Measurements from ENCODE around the gene IDUA.

Gene IDUA

GRCh38 chr4:1018147-1019020 lies 31.5 kb downstream of the IDUA start:
- DNase-seq = no peak

- DNase-seq = no peak
Measured at GRCh38 chr4:1019320-1019719, 32.5 kb downstream of the IDUA start.

GRCh38 chr4:1019729-1020470 lies 33.1 kb downstream of the IDUA start:
- no peak for DNase-seq

- no peak for DNase-seq
Measured at GRCh38 chr4:1021386-1022050, 34.7 kb downstream of the IDUA start.

GRCh38 chr4:1022051-1022738 lies 35.4 kb downstream of the IDUA start:
- DNase-seq = no peak

- no peak for DNase-seq
Measured at GRCh38 chr4:1022739-1023066, 35.9 kb downstream of the IDUA start.

GRCh38 chr4:1023075-1023640 lies 36.3 kb downstream of the IDUA start:
- no peak for DNase-seq

GRCh38 chr4:1023895-1024740 lies 37.3 kb downstream of the IDUA start:
- DNase-seq = no peak

GRCh38 chr4:1024882-1025545 lies 38.2 kb downstream of the IDUA start:
- no peak for DNase-seq

- no peak for DNase-seq
Measured at GRCh38 chr4:1026115-1026514, 39.3 kb downstream of the IDUA start.

GRCh38 chr4:1027219-1027914 lies 40.5 kb downstream of the IDUA start:
- DNase-seq = no peak

GRCh38 chr4:1027915-1028238 lies 41.0 kb downstream of the IDUA start:
- no peak for DNase-seq

- DNase-seq = no peak
Measured at GRCh38 chr4:1028574-1029220, 41.9 kb downstream of the IDUA start.

- DNase-seq = no peak
Measured at GRCh38 chr4:1029529-1029928, 42.7 kb downstream of the IDUA start.

- no peak for DNase-seq
Measured at GRCh38 chr4:1030031-1030430, 43.2 kb downstream of the IDUA start.

GRCh38 chr4:1030559-1030958 lies 43.7 kb downstream of the IDUA start:
- no peak for DNase-seq

GRCh38 chr4:1031346-1031745 lies 44.5 kb downstream of the IDUA start:
- DNase-seq = no peak

- DNase-seq = no peak
Measured at GRCh38 chr4:1031956-1032795, 45.3 kb downstream of the IDUA start.

- no peak for DNase-seq
Measured at GRCh38 chr4:1032861-1033260, 46.0 kb downstream of the IDUA start.
